PC-9 (cell line): ENCODE data around the gene CNOT6L. TPM values are rescaled to one million over a fixed set of nuclear protein-coding genes. Genes with fewer than 3 reads are reported as not detected.

Experiments
- BruUV-seq: library from RNA; stranded (reverse); fragments of 400-500 nt; replicated peaks from 2 replicates; lab custom pipeline; 2021; lab: Mats Ljungman, UMichigan
- CTCF ChIA-PET: fragments of 300-600 bp; sonication (Branson Sonifier 250); formaldehyde crosslinking; loops from one replicate; lab custom pipeline; 2022; ENCODE audit warnings: antibody characterized with exemption; lab: Charles Lee
- POLR2A ChIA-PET: fragments of 300-600 bp; sonication (Branson Sonifier 250); formaldehyde crosslinking; loops from one replicate; lab custom pipeline; 2022; ENCODE audit warnings: antibody characterized with exemption; ENCODE audit not compliant: unreplicated experiment; lab: Charles Lee
- DNase-seq, 2 experiments: peaks; one replicate each; pipeline versions ENCODE4 v3.0.0 to v3.0.0-alpha.2; 2015 to 2022; ENCODE audit warnings: mixed read lengths in 1 of 2
- H2AFZ ChIP-seq: fragments of 200-600 bp; sonication (generic); 2 replicates; pipeline ENCODE4 v1.8.1; 2017; ENCODE audit warnings: antibody characterized with exemption
- H3F3A ChIP-seq: fragments of 200-600 bp; sonication (generic); 2 replicates; pipeline ENCODE4 v1.8.1; 2017; ENCODE audit warnings: antibody characterized with exemption, mild to moderate bottlenecking, low read depth; ENCODE audit not compliant: insufficient read depth
- H3K27ac ChIP-seq: fragments of 200-600 bp; sonication (generic); 2 replicates; pipeline ENCODE4 v1.6.1; 2016; ENCODE audit warnings: mixed run types
- H3K27me3 ChIP-seq: fragments of 200-600 bp; sonication (generic); 2 replicates; pipeline ENCODE4 v1.6.1; 2016; ENCODE audit warnings: low read depth, mixed run types; ENCODE audit not compliant: insufficient read depth
- H3K36me3 ChIP-seq: fragments of 200-600 bp; sonication (generic); 2 replicates; pipeline ENCODE4 v1.6.1; 2016; ENCODE audit warnings: low read depth, mixed run types
- H3K4me1 ChIP-seq: fragments of 200-600 bp; sonication (generic); replicated peaks from 2 replicates; pipeline ENCODE4 v1.6.1; 2016; ENCODE audit warnings: mixed run types; ENCODE audit not compliant: insufficient read depth
- H3K4me2 ChIP-seq: fragments of 200-600 bp; sonication (generic); 2 replicates; pipeline ENCODE4 v1.6.1; 2017; ENCODE audit warnings: mixed run types
- H3K4me3 ChIP-seq: fragments of 200-600 bp; sonication (generic); 2 replicates; pipeline ENCODE4 v1.6.1; 2016; ENCODE audit warnings: mixed run types
- H3K79me2 ChIP-seq: fragments of 200-600 bp; sonication (generic); 2 replicates; pipeline ENCODE4 v1.6.1; 2017; ENCODE audit warnings: low read depth, mixed run types
- H3K9me2 ChIP-seq: fragments of 200-600 bp; sonication (generic); 2 replicates; pipeline ENCODE4 v1.8.1; 2017; ENCODE audit warnings: mild to moderate bottlenecking; ENCODE audit not compliant: insufficient read depth
- H3K9me3 ChIP-seq: fragments of 200-600 bp; sonication (generic); 2 replicates; pipeline ENCODE4 v1.8.1; 2016; ENCODE audit warnings: low read depth; ENCODE audit not compliant: insufficient read depth
- H4K20me1 ChIP-seq: fragments of 200-600 bp; sonication (generic); 2 replicates; pipeline ENCODE4 v1.8.1; 2017; ENCODE audit not compliant: insufficient read depth
- EZH2 ChIP-seq: fragments of 200-600 bp; sonication (generic); IDR thresholded peaks from 2 replicates; pipeline ENCODE4 v1.8.0; 2017; ENCODE audit warnings: antibody characterized with exemption, low read depth
- intact Hi-C: fragments of 100-400 bp; cut with micrococcal nuclease; formaldehyde crosslinking; loops from one replicate; pipeline ENCODE4 v1.10.0; 2022; ENCODE audit not compliant: unreplicated experiment
- total RNA-seq: library from RNA; stranded (reverse); gene quantifications from 2 replicates; pipeline ENCODE4 v1.2.3, GENCODE V29; 2021
- TF ChIP-seq, protein P1 (sequence below): fragments of 200-600 bp; sonication (generic); conservative IDR thresholded peaks from 2 replicates; pipeline ENCODE4 v1.6.1; 2017; ENCODE audit warnings: mixed run types, antibody characterized with exemption, mild to moderate bottlenecking, moderate library complexity

Gene CNOT6L
- total RNA-seq, 1 experiment from 2014 or later = 26.7 TPM

DNA sequence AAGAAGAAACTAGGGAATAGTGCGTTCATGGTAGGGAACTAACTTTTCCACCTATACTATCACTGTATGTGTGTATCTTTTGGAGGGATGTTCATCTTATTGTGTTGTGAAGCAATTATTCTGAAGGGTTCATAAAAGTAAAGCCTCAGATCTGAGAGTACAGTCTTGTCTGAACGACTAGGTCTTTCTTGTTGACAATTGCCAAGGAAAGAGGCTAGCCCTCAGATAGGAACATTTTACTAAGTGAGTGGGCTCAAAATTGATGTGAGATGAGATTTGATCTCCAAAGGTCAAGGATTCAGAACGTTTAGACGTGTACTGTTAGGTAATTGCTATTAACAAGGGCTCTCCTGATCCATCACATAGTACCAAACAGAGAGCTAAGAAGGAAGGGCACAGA, 15.2 kb upstream of the CNOT6L start:
- ChIA-PET POLR2A (no interaction called here), CTCF (no interaction called here)
- Histone ChIP-seq H3F3A (no peaks in the 10 kb centered on the region), H3K36me3 (no peaks in the 10 kb centered on the region), H2AFZ (no peak overlapping the region), H3K9me2 (no peaks in the 10 kb centered on the region), H3K4me3 (no peak overlapping the region), H3K9me3 (no peaks in the 10 kb centered on the region), H4K20me1 (no peaks in the 10 kb centered on the region), H3K4me1 (0 out of 2 replicates have a peak, but pooled peaks cover 5% of the 10 kb centered on the region), H3K79me2 (no peaks in the 10 kb centered on the region), H3K4me2 (no peak overlapping the region), H3K27me3 (no peaks in the 10 kb centered on the region), H3K27ac (no peak overlapping the region)
- no peak for DNase-seq
- intact Hi-C loops = no loop called here
- TF ChIP-seq EZH2 = no peak
- TF ChIP-seq, protein P1, sequence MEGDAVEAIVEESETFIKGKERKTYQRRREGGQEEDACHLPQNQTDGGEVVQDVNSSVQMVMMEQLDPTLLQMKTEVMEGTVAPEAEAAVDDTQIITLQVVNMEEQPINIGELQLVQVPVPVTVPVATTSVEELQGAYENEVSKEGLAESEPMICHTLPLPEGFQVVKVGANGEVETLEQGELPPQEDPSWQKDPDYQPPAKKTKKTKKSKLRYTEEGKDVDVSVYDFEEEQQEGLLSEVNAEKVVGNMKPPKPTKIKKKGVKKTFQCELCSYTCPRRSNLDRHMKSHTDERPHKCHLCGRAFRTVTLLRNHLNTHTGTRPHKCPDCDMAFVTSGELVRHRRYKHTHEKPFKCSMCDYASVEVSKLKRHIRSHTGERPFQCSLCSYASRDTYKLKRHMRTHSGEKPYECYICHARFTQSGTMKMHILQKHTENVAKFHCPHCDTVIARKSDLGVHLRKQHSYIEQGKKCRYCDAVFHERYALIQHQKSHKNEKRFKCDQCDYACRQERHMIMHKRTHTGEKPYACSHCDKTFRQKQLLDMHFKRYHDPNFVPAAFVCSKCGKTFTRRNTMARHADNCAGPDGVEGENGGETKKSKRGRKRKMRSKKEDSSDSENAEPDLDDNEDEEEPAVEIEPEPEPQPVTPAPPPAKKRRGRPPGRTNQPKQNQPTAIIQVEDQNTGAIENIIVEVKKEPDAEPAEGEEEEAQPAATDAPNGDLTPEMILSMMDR = no peak
- BruUV-seq = no TSS peak

DNA sequence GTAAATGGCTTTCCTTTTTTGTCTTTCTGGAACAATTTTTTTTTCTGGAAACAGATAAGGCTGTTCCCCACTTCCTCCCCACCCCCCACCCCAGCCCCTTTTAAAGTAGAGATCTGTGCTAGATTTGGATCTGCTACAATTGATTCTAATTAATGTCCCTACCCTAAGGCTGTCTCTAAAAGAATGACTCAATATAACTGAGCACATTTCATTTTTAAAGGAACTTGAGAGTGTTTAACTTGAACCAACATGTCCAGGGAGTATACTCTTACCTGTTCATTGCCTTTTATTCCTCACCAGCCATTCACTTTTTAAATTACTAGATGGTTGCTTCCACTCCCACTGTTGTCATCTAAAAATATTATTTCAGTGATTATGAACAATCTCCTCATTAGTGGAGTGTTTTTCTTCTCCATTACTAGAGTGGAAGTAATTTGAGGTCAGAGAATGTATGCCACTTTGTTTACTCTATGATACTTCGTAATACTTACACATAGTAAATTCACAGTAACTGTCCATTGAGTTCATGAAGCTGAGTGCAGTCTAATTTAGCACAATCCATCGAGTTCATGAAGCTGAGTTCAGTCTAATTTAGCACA, 14.1 kb upstream of the CNOT6L start:
- no peak overlapping the region for H3K27ac ChIP-seq
- ChIA-PET POLR2A (interaction anchor here (0.5 to 0.7 kb wide), 2 partner anchors 29 to 1065 kb away, joined by 9 to 78 read pairs; partner anchors contain the start of gene MRPL1), CTCF (no interaction called here)
- H3F3A ChIP-seq = no peaks in the 10 kb centered on the region
- intact Hi-C loops = no loop called here
- TF ChIP-seq, protein P1 = no peak
- TF ChIP-seq EZH2 = no peak
- H3K36me3 ChIP-seq = no peaks in the 10 kb centered on the region
- H3K9me2 ChIP-seq = no peaks in the 10 kb centered on the region
- H3K4me3 ChIP-seq = no peak overlapping the region
- H3K4me1 ChIP-seq = 0 out of 2 replicates have a peak, but pooled peaks cover 5% of the 10 kb centered on the region
- no peak overlapping the region for H2AFZ ChIP-seq
- no peak overlapping the region for H3K4me2 ChIP-seq
- BruUV-seq = no TSS peak
- no peaks in the 10 kb centered on the region for H4K20me1 ChIP-seq
- H3K27me3 ChIP-seq = no peaks in the 10 kb centered on the region
- DNase-seq = no peak
- H3K79me2 ChIP-seq = no peaks in the 10 kb centered on the region
- H3K9me3 ChIP-seq = no peaks in the 10 kb centered on the region

DNA sequence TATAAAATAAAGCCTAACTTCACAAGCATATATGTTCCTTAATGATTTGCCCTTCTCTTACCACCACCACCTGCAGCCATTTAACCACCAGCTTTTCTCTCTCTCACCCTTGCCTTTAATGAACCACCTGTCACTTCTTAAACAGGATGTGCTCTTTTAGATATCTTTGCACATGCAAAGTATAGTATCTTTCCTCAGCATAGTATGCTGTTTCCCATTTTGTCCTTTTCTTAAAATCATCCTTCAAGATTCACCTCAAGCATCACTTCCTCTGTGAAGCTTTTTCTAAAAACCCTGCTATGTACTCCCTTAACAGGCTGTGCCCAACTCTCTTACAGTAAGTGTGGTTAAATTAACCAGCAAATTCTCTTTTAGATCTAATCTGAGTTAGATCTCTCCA, 8.2 kb upstream of the CNOT6L start:
- intact Hi-C loops = no loop called here
- Histone ChIP-seq H3K27ac (no peak overlapping the region), H3K36me3 (no peaks in the 10 kb centered on the region), H3K27me3 (no peaks in the 10 kb centered on the region), H4K20me1 (no peaks in the 10 kb centered on the region), H3K4me2 (no peak overlapping the region), H3K9me3 (no peaks in the 10 kb centered on the region), H3K79me2 (no peaks in the 10 kb centered on the region), H3K9me2 (no peaks in the 10 kb centered on the region), H3F3A (no peaks in the 10 kb centered on the region), H3K4me3 (no peak overlapping the region), H2AFZ (no peak overlapping the region), H3K4me1 (no peaks in the 10 kb centered on the region)
- POLR2A ChIA-PET = no interaction called here
- no peak for DNase-seq
- CTCF ChIA-PET = no interaction called here
- no peak for TF ChIP-seq EZH2
- TF ChIP-seq, protein P1 = no peak
- BruUV-seq = no TSS peak
